ENCODE results near the gene GAK. TPM values are rescaled to one million over a fixed set of nuclear protein-coding genes. Genes with fewer than 3 reads are reported as not detected.

GAK gene
- total RNA-seq, 1 donor from 2014 or later: 86.9 TPM

GRCh38 chr4:958696-959337 is 26.7 kb upstream of the GAK start:
- Mint-ChIP-seq H3K27ac (ENCODE audit: unreplicated experiment) (no peak overlapping the region), H3K4me1 (ENCODE audit: low read depth, unreplicated experiment) (no peaks in the 10 kb centered on the region), H3K9me3 (ENCODE audit: unreplicated experiment) (no peaks in the 10 kb centered on the region), H3K4me3 (ENCODE audit: unreplicated experiment) (no peak overlapping the region), H3K27me3 (ENCODE audit: low read depth, unreplicated experiment) (no peaks in the 10 kb centered on the region), H3K36me3 (ENCODE audit: low read depth, unreplicated experiment) (peaks cover 9% of the 10 kb centered on the region)
- Histone ChIP-seq H3K4me3 (ENCODE audit: insufficient read depth, low read depth, low read length) (no peak overlapping the region), H3K9me3 (ENCODE audit: insufficient read depth, low read depth, low read length) (no peaks in the 10 kb centered on the region), H3K27ac (ENCODE audit: low read depth, low read length) (no peak overlapping the region), H3K4me2 (ENCODE audit: low read length) (no peak overlapping the region), H3K4me1 (ENCODE audit: insufficient read depth, low read length) (no peaks in the 10 kb centered on the region), H3K36me3 (ENCODE audit: insufficient read depth, low read length) (no peaks in the 10 kb centered on the region), H2AFZ (ENCODE audit: low read depth, low read length) (no peak overlapping the region), H3K79me2 (ENCODE audit: insufficient read depth, low read length) (no peaks in the 10 kb centered on the region), H4K20me1 (ENCODE audit: insufficient read depth, low read length) (no peaks in the 10 kb centered on the region), H3K9ac (ENCODE audit: low read length) (no peak overlapping the region), H3K27me3 (ENCODE audit: insufficient read depth, low read length) (no peaks in the 10 kb centered on the region)
- no peak for TF ChIP-seq CTCF (IDR thresholded peaks at IDR 0.05; ENCODE audit: insufficient read depth, low read depth, low read length)
- TF ChIP-seq EZH2 (IDR thresholded peaks at IDR 0.05; ENCODE audit: insufficient read depth, low read length): no peak
- FAIRE-seq (no peak), DNase-seq (ENCODE audit: low read depth) (no peak)

GRCh38 chr4:958314-958665 is 26.2 kb upstream of the GAK start:
- Histone ChIP-seq H3K9me3 (ENCODE audit: insufficient read depth, low read depth, low read length) (no peaks in the 10 kb centered on the region), H4K20me1 (ENCODE audit: insufficient read depth, low read length) (no peaks in the 10 kb centered on the region), H3K27me3 (ENCODE audit: insufficient read depth, low read length) (no peaks in the 10 kb centered on the region), H3K36me3 (ENCODE audit: insufficient read depth, low read length) (no peaks in the 10 kb centered on the region), H2AFZ (ENCODE audit: low read depth, low read length) (no peak overlapping the region), H3K4me3 (ENCODE audit: insufficient read depth, low read depth, low read length) (no peak overlapping the region), H3K9ac (ENCODE audit: low read length) (no peak overlapping the region), H3K4me1 (ENCODE audit: insufficient read depth, low read length) (no peaks in the 10 kb centered on the region), H3K4me2 (ENCODE audit: low read length) (no peak overlapping the region), H3K27ac (ENCODE audit: low read depth, low read length) (no peak overlapping the region), H3K79me2 (ENCODE audit: insufficient read depth, low read length) (no peaks in the 10 kb centered on the region)
- Mint-ChIP-seq H3K4me3 (ENCODE audit: unreplicated experiment) (no peak overlapping the region), H3K4me1 (ENCODE audit: low read depth, unreplicated experiment) (no peaks in the 10 kb centered on the region), H3K27ac (ENCODE audit: unreplicated experiment) (no peak overlapping the region), H3K27me3 (ENCODE audit: low read depth, unreplicated experiment) (no peaks in the 10 kb centered on the region), H3K9me3 (ENCODE audit: unreplicated experiment) (no peaks in the 10 kb centered on the region), H3K36me3 (ENCODE audit: low read depth, unreplicated experiment) (peaks cover 9% of the 10 kb centered on the region)
- no peak for DNase-seq (ENCODE audit: low read depth)
- TF ChIP-seq EZH2 (IDR thresholded peaks at IDR 0.05; ENCODE audit: insufficient read depth, low read length) (no peak), CTCF (IDR thresholded peaks at IDR 0.05; ENCODE audit: insufficient read depth, low read depth, low read length) (no peak)
- no peak for FAIRE-seq

GRCh38 chr4:957581-958313 is 25.6 kb upstream of the GAK start:
- H3K36me3 Mint-ChIP-seq (ENCODE audit: low read depth, unreplicated experiment): peaks cover 9% of the 10 kb centered on the region
- no peak overlapping the region for H3K4me3 Mint-ChIP-seq (ENCODE audit: unreplicated experiment)
- no peak overlapping the region for H3K4me2 ChIP-seq (ENCODE audit: low read length)
- no peak overlapping the region for H2AFZ ChIP-seq (ENCODE audit: low read depth, low read length)
- no peaks in the 10 kb centered on the region for H4K20me1 ChIP-seq (ENCODE audit: insufficient read depth, low read length)
- H3K4me3 ChIP-seq (ENCODE audit: insufficient read depth, low read depth, low read length): no peak overlapping the region
- no peaks in the 10 kb centered on the region for H3K9me3 ChIP-seq (ENCODE audit: insufficient read depth, low read depth, low read length)
- no peaks in the 10 kb centered on the region for H3K79me2 ChIP-seq (ENCODE audit: insufficient read depth, low read length)
- H3K27ac ChIP-seq (ENCODE audit: low read depth, low read length): no peak overlapping the region
- no peaks in the 10 kb centered on the region for H3K27me3 Mint-ChIP-seq (ENCODE audit: low read depth, unreplicated experiment)
- H3K36me3 ChIP-seq (ENCODE audit: insufficient read depth, low read length): no peaks in the 10 kb centered on the region
- no peaks in the 10 kb centered on the region for H3K4me1 ChIP-seq (ENCODE audit: insufficient read depth, low read length)
- no peak overlapping the region for H3K9ac ChIP-seq (ENCODE audit: low read length)
- H3K27me3 ChIP-seq (ENCODE audit: insufficient read depth, low read length): no peaks in the 10 kb centered on the region
- no peaks in the 10 kb centered on the region for H3K9me3 Mint-ChIP-seq (ENCODE audit: unreplicated experiment)
- FAIRE-seq (no peak), DNase-seq (ENCODE audit: low read depth) (no peak)
- no peak for TF ChIP-seq EZH2 (IDR thresholded peaks at IDR 0.05; ENCODE audit: insufficient read depth, low read length)
- TF ChIP-seq CTCF (IDR thresholded peaks at IDR 0.05; ENCODE audit: insufficient read depth, low read depth, low read length): no peak
- no peak overlapping the region for H3K27ac Mint-ChIP-seq (ENCODE audit: unreplicated experiment)
- H3K4me1 Mint-ChIP-seq (ENCODE audit: low read depth, unreplicated experiment): no peaks in the 10 kb centered on the region

All from astrocyte (in vitro differentiated cells and primary cell).